ENCODE results near the gene RAB11B.
A peak's percentile ranks its signal among the peaks of the same experiment; 100 is the strongest.
"Not testable (repeated sequence)": the region's sequence is repeated elsewhere in the genome, so short reads cannot be mapped to it uniquely, and the experiment has no call there.

The RAB11B gene

DNA sequence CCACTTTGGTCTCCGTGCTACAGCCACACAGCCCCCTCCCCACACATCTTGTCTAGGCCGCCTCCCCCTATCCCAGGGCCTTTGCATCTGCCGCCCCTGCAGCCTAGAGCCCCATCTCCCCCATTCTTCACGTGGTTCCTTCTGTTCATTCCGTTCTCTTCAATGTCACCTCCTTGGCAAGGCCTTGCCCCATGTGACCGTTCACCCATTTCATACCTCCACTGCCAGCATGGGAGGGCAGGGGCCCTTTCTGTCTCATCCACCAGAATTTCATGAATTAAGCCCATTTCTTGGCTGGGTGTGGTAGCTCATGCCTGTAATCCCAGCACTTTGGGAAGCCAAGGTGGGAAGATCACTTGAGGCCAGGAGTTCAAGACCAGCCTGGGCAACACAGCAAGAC is 38.9 kb downstream of the RAB11B start:
- DNase-seq (ENCODE audit: low read depth) = no peak

DNA sequence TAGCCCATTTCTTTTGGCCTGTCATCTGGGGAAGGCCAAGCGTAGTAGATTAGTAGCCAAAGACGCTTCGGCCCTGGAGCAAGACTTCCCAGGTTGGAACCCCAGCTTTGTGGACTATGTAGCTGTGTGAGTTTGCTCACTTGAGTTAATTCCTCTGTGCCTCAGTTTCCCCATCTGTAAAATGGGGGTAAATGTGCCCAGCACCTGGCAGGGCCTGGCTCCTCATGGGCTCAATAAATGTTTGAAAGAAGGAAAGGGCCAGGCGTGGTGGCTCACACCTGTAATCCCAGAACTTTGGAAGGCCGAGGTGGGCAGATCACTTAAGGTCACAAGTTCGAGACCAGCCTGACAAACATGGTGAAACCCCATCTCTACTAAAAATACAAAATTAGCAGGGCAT is 39.7 kb downstream of the RAB11B start:
- DNase-seq (ENCODE audit: low read depth) = no peak

DNA sequence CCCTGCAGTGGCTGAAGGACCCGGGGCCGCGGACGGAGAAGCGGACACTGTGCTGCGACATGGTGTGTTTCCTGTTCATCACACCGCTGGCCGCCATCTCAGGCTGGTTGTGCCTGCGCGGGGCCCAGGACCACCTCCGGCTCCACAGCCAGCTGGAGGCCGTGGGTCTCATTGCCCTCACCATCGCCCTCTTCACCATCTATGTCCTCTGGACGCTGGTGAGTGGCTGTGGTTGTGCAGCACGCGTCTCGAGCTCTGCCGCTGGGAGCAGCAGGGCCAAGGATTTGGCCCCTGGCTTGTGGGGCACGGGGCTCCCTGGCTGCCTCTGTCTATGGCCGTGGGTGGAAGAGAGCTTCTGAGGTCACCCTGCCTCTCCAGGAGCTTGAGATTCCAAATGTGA is 40.5 kb downstream of the RAB11B start:
- DNase-seq (ENCODE audit: low read depth) = no peak

DNA sequence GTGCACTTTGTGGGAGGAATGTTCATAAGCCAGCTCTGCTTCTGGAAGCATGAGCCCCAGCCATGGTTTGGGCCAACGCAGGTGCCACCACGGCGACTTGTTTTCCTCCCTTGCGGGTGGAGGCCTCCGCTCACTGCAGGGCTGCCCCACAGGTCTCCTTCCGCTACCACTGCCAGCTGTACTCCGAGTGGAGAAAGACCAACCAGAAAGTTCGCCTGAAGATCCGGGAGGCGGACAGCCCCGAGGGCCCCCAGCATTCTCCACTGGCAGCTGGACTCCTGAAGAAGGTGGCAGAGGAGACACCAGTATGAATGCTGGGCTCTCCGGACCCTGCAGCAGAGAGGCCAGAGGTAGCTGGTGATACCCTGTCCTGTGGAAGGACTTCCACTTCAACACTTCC is 48.1 kb downstream of the RAB11B start:
- no peak for DNase-seq (ENCODE audit: low read depth)

- DNase-seq (ENCODE audit: low read depth) = no peak
These were observed 51.8 kb downstream of the RAB11B start for GRCh38 chr19:8441725-8442544.

GRCh38 chr19:8444140-8444676 is 54.0 kb downstream of the RAB11B start:
- DNase-seq (ENCODE audit: low read depth) = not testable (repeated sequence)

DNA sequence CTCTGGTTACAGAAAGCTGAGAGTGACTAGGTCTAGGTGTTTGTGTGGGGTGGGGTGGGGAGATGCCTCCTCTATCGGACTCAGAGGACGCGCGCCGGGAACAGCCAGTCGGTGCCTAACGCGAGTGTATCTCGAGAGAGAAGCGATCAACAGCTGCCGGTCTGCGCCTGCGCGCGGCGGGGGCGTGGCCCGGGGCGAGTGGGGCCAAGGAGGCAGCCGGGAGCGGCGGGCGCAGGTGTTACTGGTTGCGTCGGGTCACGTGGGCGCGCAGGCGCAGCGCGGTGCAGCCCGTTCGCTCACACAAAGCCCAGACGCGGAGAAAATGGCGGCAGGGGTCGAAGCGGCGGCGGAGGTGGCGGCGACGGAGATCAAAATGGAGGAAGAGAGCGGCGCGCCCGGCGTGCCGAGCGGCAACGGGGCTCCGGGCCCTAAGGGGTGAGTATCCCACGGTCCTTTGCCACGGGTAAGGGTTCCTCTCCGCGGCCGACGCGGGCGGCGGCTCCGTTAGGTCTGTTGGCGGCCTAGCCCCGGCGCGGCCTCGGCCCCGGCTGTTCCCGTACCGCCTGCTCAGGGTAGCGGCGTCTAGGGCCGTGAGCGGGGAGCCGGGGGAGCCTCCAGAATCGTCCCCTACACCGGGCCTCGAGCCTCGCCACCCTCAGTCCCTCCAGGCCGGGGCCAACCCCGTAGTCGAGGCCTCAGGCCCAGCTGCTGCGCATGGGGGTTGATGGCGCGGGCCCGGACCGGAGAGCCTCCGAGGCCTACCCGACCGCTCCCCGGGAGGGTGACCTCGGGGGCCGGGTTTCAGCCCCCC is 54.7 kb downstream of the RAB11B start, which contains the start of gene HNRNPM:
TSS of gene HNRNPM (plus strand) at position 299 of the 811 bp plus-strand sequence. CDS start at position 323, 24 bp downstream.
- peak; percentile 100 for DNase-seq (ENCODE audit: low read depth)

- DNase-seq (ENCODE audit: low read depth) = peak; percentile 49
These were observed 55.4 kb downstream of the RAB11B start for GRCh38 chr19:8445488-8446001.

- DNase-seq (ENCODE audit: low read depth) = no peak
These were observed 56.0 kb downstream of the RAB11B start for GRCh38 chr19:8446061-8446709.

DNA sequence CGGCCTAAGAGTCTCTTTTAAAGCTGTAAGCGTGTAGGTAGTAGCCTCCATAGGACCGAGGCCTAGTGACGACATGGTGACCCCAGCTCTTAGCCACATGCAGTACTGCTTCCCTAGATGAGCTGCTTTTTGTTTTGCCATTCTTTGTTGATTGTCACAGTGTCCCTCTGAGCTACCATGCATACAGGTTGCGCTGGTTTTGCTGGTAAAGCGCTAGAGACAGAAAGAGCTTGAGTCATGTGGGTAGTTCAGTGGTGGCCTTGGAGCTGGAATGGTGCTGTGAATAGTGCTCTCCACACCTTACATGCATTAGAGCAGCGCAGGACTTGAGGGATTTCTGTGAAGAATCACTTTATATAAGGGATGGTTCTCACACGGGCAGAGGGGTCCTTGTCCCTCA is 59.7 kb downstream of the RAB11B start:
- DNase-seq (ENCODE audit: low read depth) = no peak

- no peak for DNase-seq (ENCODE audit: low read depth)
These were observed 61.2 kb downstream of the RAB11B start for GRCh38 chr19:8451377-8451776.

DNA sequence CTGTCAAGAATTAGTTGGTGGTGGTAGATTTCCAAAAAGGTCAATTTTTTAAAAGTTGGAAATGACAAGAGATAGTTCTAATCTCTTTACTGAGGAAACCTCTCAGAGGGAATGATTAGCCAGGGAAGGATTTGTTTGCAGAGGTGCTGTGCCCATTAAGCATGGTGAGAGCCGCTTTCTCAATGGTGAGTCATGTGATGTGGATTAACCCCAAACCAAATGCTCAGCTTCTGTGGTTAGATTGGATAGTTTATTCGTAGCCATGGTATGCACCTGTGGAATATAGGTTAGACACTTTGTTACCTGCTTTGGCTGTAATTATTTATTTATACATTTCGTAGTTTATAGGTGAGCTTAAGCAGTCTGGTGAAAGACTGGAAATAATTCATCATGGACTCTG is 61.7 kb downstream of the RAB11B start:
- DNase-seq (ENCODE audit: low read depth) = no peak

DNA sequence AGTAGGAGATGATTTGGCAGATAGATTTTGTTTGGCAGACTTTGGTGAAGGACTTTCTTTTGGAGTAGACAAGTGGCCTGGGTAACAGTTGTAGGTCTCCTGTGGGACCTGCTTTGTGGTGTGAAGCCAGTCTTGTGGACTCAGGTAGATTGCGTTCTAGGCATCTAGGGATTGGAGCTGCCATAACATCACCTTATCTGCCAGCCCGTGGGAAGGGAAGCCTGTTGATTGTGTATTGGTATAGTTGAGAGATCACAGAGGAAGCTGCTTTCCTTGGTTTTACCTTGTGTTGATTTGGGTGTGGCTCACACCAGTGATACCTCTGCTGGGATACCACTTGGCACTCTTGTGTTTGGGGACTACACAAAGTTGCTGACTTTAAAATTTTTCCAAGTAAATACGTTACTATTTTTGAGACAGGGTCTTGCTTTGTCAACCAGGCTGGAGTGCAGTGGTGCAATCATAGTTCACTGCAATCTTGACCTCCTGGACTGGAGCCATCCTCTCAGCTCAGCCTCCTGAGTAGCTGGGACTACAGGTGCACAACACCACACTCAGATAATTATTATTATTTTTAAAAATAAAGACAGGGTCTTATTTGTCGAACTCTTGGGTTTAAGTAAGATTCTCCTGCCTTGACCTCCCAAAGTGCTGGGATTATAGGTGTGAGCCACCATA is 62.4 kb downstream of the RAB11B start:
- no peak for DNase-seq (ENCODE audit: low read depth)

DNA sequence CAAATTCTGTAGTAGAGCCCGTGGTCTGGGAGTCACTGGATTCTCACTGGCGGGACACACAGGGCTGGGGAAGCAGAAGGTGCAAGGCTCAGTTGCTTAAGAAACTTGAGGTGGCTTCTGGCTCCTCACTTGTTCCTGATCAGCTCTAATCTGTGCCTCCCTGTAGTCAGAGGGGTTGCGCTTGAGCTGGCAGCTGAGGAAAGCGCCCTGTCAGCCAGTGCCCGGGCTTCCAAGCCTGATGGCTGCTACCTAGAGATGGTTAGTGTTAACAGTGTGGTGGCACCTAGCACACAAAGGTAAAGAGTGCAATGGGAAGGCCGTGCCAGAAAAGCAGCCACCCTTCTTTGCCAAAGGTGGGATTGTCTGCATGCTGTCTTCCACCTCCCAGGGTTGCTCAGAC is 63.5 kb downstream of the RAB11B start:
- no peak for DNase-seq (ENCODE audit: low read depth)
